GM12875 (cell line): Measurements from ENCODE around the gene YAP1.

ENCODE experiments used
- H3K4me3 ChIP-seq: one replicate; pipeline ENCODE4 v1.5.1; 2011; ENCODE audit warnings: low read depth, low read length, control low read depth
- CTCF ChIP-seq: IDR thresholded peaks from 2 replicates; pipeline ENCODE4 v1.5.1; 2011; ENCODE audit warnings: low read depth, mild to moderate bottlenecking, control low read depth, inconsistent platforms, low read length, moderate library complexity, borderline replicate concordance; ENCODE audit not compliant: insufficient read depth

YAP1 gene

DNA sequence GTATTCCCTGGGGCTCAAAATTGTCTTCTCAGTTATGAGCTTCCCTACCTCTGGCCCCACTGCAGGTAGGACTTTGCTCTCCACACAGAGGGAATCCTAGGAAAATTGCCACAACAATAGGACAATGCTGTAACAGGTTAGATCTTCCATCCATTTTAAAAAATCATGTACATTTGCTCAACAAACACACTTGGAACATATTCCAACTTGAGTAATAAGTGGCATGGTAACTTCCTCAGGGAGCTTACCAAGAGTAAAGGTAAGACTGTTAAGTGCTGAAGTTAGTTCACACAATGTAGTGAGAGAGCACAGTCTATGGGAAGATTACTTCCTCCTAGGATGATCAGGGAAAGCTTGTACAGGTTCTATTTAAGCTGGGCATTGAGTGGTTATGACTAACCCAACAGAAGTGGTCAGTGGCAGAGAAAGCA lies 128.2 kb downstream of the YAP1 start:
- no peak overlapping the region for H3K4me3 ChIP-seq
- no peak for TF ChIP-seq CTCF

- no peak for TF ChIP-seq CTCF
- no peak overlapping the region for H3K4me3 ChIP-seq
These were observed 129.2 kb downstream of the YAP1 start for GRCh38 chr11:102239448-102239847.

DNA sequence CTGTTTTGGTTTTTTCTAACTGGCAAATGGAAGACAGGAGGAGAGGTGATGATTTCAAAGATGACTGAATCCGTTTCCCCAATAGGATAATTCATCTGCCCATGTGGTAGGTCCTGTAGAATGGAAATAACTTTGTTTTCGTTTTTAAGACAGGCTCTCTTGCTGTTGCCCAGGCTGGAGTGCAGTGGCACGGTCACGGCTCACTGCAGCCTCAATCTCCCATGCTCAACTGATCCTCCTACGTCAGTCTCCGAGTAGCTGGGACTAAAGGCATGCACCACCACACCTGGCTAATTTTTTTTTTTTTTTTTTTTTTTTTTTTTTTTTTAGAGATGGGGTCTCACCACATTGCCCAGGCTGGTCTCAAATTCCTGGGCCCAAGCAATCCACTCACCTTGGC lies 129.7 kb downstream of the YAP1 start:
- H3K4me3 ChIP-seq, result no peak overlapping the region
- TF ChIP-seq CTCF, result no peak

DNA sequence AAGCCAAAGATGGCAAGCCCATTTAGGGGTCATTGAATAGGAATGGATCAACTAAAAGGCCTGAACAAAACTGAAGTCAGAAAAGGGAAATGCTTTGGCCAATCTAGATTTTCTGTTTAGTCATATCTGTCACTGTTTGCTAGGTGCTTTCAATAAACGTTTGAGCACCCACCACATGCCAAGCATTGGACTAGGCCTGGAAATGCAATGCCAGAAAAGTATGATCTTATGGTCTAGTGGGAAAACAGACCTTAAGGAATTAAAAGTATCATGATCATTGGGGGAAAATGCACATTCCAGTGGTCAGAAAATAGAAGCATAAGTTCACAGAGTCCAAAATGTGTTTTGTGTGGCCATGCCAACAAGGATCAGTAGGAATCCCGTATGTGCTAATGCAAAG lies 130.3 kb downstream of the YAP1 start:
- H3K4me3 ChIP-seq, result no peak overlapping the region
- TF ChIP-seq CTCF, result no peak

DNA sequence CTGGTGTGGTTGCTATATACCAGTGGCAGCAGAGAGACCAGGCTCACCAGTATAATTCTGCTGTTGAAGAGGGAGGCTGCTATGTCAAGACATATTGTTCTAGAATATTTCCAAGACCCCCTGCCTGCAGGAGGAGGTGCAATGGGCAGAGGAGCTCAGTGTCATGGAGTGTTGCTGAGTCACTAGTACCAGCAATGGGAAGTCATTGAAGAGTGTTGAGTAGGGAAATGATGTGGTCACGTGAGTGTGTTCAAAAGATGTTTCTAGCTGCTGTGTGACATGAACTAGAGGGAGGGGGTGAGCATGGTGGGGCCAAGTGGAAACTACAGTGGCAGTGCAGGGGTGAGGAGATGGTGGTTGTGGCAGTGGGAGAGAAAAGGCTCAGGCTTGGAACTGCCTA lies 130.8 kb downstream of the YAP1 start:
- TF ChIP-seq CTCF, result no peak
- H3K4me3 ChIP-seq, result no peak overlapping the region

DNA sequence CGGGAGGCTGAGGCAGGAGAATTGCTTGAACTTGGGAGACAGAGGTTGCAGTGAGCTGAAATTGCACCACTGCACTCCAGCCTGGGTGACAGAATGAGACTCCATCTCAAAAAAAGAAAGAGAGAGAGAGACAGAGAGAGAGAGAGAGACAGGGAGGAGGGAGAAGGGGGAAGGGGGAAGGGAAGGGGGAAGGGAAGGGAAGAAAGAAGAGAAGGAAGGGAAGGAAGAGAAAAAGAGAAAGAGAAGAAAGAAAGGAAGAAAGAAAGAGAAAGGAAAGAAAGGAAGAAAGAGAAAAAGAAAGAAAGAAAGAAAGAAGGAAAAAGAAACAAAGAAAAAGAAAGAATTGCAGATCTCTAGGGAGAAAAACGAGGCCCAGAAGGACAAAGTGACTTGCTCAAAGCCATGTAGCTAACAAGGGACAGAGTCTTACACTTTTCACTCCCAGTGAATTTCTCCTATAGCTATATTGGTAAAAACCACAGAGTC lies 133.2 kb downstream of the YAP1 start:
- H3K4me3 ChIP-seq, result no peak overlapping the region
- no peak for TF ChIP-seq CTCF

GRCh38 chr11:102244681-102245409 lies 134.6 kb downstream of the YAP1 start:
- no peak overlapping the region for H3K4me3 ChIP-seq
- TF ChIP-seq CTCF, result no peak
